ENCODE results near the gene KCTD20.

- no peak for TF ChIP-seq CTCF (IDR thresholded peaks at IDR 0.05; ENCODE audit: poor library complexity, severe bottlenecking)
- no peak for TF ChIP-seq EZH2 (IDR thresholded peaks at IDR 0.05; ENCODE audit: borderline replicate concordance, insufficient read depth, low read length, poor library complexity, severe bottlenecking)
- TF ChIP-seq EP300 (conservative IDR thresholded peaks at IDR 0.05; ENCODE audit: poor library complexity, severe bottlenecking), result no peak
- TF ChIP-seq, protein P1, sequence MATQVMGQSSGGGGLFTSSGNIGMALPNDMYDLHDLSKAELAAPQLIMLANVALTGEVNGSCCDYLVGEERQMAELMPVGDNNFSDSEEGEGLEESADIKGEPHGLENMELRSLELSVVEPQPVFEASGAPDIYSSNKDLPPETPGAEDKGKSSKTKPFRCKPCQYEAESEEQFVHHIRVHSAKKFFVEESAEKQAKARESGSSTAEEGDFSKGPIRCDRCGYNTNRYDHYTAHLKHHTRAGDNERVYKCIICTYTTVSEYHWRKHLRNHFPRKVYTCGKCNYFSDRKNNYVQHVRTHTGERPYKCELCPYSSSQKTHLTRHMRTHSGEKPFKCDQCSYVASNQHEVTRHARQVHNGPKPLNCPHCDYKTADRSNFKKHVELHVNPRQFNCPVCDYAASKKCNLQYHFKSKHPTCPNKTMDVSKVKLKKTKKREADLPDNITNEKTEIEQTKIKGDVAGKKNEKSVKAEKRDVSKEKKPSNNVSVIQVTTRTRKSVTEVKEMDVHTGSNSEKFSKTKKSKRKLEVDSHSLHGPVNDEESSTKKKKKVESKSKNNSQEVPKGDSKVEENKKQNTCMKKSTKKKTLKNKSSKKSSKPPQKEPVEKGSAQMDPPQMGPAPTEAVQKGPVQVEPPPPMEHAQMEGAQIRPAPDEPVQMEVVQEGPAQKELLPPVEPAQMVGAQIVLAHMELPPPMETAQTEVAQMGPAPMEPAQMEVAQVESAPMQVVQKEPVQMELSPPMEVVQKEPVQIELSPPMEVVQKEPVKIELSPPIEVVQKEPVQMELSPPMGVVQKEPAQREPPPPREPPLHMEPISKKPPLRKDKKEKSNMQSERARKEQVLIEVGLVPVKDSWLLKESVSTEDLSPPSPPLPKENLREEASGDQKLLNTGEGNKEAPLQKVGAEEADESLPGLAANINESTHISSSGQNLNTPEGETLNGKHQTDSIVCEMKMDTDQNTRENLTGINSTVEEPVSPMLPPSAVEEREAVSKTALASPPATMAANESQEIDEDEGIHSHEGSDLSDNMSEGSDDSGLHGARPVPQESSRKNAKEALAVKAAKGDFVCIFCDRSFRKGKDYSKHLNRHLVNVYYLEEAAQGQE (IDR thresholded peaks at IDR 0.05; ENCODE audit: borderline replicate concordance), result no peak
Observed at GRCh38 chr6:36510365-36510764, 67.6 kb downstream of the KCTD20 start.
